ENCODE results near the gene HORMAD2. TPM values are rescaled to one million over a fixed set of nuclear protein-coding genes. Genes with fewer than 3 reads are reported as not detected.

HORMAD2 gene
- total RNA-seq, 4 donors from 2014 or later = not detected

GRCh38 chr22:30202531-30203006, 122.3 kb downstream of the HORMAD2 start:
- peak overlapping the region; percentile 12 to 52 (median 31) for H3K27ac ChIP-seq (replicated peaks in 1 of 4)
- TF ChIP-seq EP300 (IDR thresholded peaks at IDR 0.05) = no peak
- TF ChIP-seq POLR2A (IDR thresholded peaks at IDR 0.05; ENCODE audit: low read depth) = no peak
- no peak for TF ChIP-seq CTCF (IDR thresholded peaks at IDR 0.05)
- no peak for TF ChIP-seq POLR2AphosphoS5 (IDR thresholded peaks at IDR 0.05)
- intact Hi-C loops (cut with DNase I) = no loop called here
- no peak overlapping the region for H3K4me3 ChIP-seq
- H3K36me3 ChIP-seq = no peaks in the 10 kb centered on the region
- H3K27me3 ChIP-seq = peaks cover 0 to 24% (median 0%) of the 10 kb centered on the region in 4 donors
- H3K9me3 ChIP-seq = no peaks in the 10 kb centered on the region
- 52% methylated on average over 8 of the region's 9 CpGs for WGBS
- no peak for DNase-seq (ENCODE audit: extremely low spot score)
- peaks cover 6 to 30% (median 30%) of the 10 kb centered on the region in 4 donors for H3K4me1 ChIP-seq

DNA sequence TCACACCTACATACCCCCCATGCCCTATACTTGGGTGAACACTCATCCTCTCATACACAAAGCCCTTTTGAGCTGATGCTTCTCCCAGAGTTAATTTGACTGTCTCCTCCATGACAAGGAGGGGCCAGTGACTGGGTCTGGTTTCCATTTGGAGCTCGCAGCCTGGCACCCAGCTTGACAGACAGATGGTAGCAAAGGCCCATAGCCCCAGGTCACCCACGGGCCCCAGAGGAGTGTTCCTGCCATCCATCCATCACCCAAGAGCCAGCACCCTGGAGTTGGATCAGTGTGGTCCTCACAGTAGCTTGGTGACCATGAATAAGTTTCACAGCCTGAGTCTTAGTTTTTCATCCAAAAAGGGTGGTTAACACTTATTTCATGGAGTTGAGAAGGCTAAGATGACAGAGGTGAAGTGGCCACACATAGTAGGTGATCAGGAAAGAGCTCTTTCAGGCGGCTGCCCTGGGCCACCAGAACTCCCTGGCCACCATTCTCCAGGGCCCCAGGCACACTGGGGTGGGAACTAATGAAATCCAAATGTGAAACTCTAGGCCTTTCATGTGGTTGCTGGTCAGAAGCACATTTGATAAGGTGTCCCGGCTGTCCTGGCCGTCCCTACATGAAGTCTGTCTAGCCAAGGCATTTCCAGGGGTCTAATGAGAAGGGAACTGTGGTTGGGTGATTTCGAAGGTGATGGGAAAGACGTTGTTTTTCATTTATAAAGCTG, 123.9 kb downstream of the HORMAD2 start:
- peaks cover 11 to 41% (median 40%) of the 10 kb centered on the region in 4 donors for H3K4me1 ChIP-seq
- H3K36me3 ChIP-seq = no peaks in the 10 kb centered on the region
- no peaks in the 10 kb centered on the region for H3K9me3 ChIP-seq
- H3K27ac ChIP-seq (replicated peaks in 1 of 4) = peak overlapping the region in 3 of 4 donors; percentile 35 to 48 (median 48)
- intact Hi-C loops (cut with DNase I) = no loop called here
- no peak for DNase-seq (ENCODE audit: extremely low spot score)
- H3K4me3 ChIP-seq = no peak overlapping the region
- WGBS = 66% methylated on average over 7 of the region's 7 CpGs
- H3K27me3 ChIP-seq = peaks cover 0 to 24% (median 0%) of the 10 kb centered on the region in 4 donors
- TF ChIP-seq POLR2A (IDR thresholded peaks at IDR 0.05; ENCODE audit: low read depth) (no peak), EP300 (IDR thresholded peaks at IDR 0.05) (no peak), POLR2AphosphoS5 (IDR thresholded peaks at IDR 0.05) (no peak), CTCF (IDR thresholded peaks at IDR 0.05) (no peak)

DNA sequence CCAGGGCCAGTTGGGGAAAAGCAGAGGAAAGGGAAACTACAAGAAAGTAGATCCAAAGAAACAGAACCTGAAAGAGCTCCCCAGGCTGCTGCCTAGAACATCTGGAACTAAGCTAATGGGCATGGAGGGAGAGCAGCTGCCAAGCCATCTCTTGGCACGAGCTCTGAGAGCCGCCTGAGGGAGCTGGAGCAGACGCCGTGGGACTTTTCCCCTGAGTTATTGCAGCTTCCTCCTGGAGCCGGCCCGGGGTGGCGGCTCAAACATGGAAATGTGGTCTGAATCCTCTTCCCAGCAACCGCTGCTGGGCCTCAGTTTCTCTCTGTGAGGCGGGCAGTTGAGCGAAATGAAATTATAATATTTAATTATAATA, 124.5 kb downstream of the HORMAD2 start:
- H3K27ac ChIP-seq (replicated peaks in 1 of 4) = peak overlapping the region; percentile 35 to 49 (median 48)
- intact Hi-C loops (cut with DNase I) = no loop called here
- no peak overlapping the region for H3K4me3 ChIP-seq
- H3K9me3 ChIP-seq = no peaks in the 10 kb centered on the region
- peaks cover 11 to 45% (median 42%) of the 10 kb centered on the region in 4 donors for H3K4me1 ChIP-seq
- no peak for DNase-seq (ENCODE audit: extremely low spot score)
- TF ChIP-seq CTCF (IDR thresholded peaks at IDR 0.05) (no peak), POLR2A (IDR thresholded peaks at IDR 0.05; ENCODE audit: low read depth) (no peak), EP300 (IDR thresholded peaks at IDR 0.05) (no peak), POLR2AphosphoS5 (IDR thresholded peaks at IDR 0.05) (no peak)
- WGBS = 61% methylated on average over 10 of the region's 10 CpGs
- peaks cover 0 to 24% (median 0%) of the 10 kb centered on the region in 4 donors for H3K27me3 ChIP-seq
- no peaks in the 10 kb centered on the region for H3K36me3 ChIP-seq

- Histone ChIP-seq H3K36me3 (no peaks in the 10 kb centered on the region), H3K4me1 (peaks cover 11 to 45% (median 42%) of the 10 kb centered on the region in 4 donors), H3K4me3 (no peak overlapping the region), H3K27ac (replicated peaks in 1 of 4) (peak overlapping the region; percentile 35 to 50 (median 48)), H3K27me3 (peaks cover 0 to 24% (median 0%) of the 10 kb centered on the region in 4 donors), H3K9me3 (no peaks in the 10 kb centered on the region)
- 71% methylated on average over 19 of the region's 25 CpGs for WGBS
- no peak for DNase-seq (ENCODE audit: extremely low spot score)
- TF ChIP-seq CTCF (IDR thresholded peaks at IDR 0.05) (no peak), EP300 (IDR thresholded peaks at IDR 0.05) (no peak), POLR2AphosphoS5 (IDR thresholded peaks at IDR 0.05) (peak in 1 of 2 donors; percentile 51), POLR2A (IDR thresholded peaks at IDR 0.05; ENCODE audit: low read depth) (no peak)
- intact Hi-C loops (cut with DNase I) = no loop called here
These were observed 125.2 kb downstream of the HORMAD2 start for GRCh38 chr22:30205281-30206115.
